Psoas muscle (tissue), 8 donors: ENCODE data around the gene PIGH. TPM values are rescaled to one million over a fixed set of nuclear protein-coding genes. Genes with fewer than 3 reads are reported as not detected.

Source experiments
- ATAC-seq, 4 donors: fragments of 200-7000 bp; cut with Tn5 transposase; one replicate each; pipeline ENCODE4 v1.9.1; 2020; ENCODE audit warnings: moderate library complexity in 3 of 4, mild to moderate bottlenecking in 2 of 4
- DNase-seq, 2 donors: peaks; one replicate each; pipeline ENCODE4 v3.0.0-alpha.2; 2020
- H3K27ac ChIP-seq: fragments of 200-600 bp; one replicate; pipeline ENCODE4 v1.8.0; 2022
- H3K27me3 ChIP-seq, 3 donors: fragments of 200-600 bp in 1 of 3; one replicate each; pipeline versions ENCODE4 v1.6.1 to v1.8.0; 2013 to 2022; ENCODE audit warnings: low read length in 2 of 3, mild to moderate bottlenecking in 2 of 3, moderate library complexity in 1 of 3; ENCODE audit not compliant: insufficient read depth in 3 of 3
- H3K36me3 ChIP-seq, 2 donors: fragments of 200-600 bp in 1 of 2; one replicate each; pipeline versions ENCODE4 v1.6.1 to v1.8.0; 2013 to 2022; ENCODE audit warnings: low read depth in 1 of 2, mild to moderate bottlenecking in 1 of 2, moderate library complexity in 1 of 2; ENCODE audit not compliant: insufficient read depth in 1 of 2
- H3K4me1 ChIP-seq: fragments of 200-600 bp; one replicate; pipeline ENCODE4 v1.8.0; 2022
- H3K4me3 ChIP-seq: fragments of 200-600 bp; one replicate; pipeline ENCODE4 v1.8.0; 2022; ENCODE audit warnings: mild to moderate bottlenecking
- H3K9me3 ChIP-seq: fragments of 200-600 bp; one replicate; pipeline ENCODE4 v1.8.0; 2022
- WGBS, 3 donors: extraction: QIAGEN DNeasy Blood & Tissue Kit; methylation state at CpG; one replicate each; pipeline versions ENCODE4 v1.1.6 to v1.1.7; 2013; 5-methylcytosine and 5-hydroxymethylcytosine counted together
- intact Hi-C, 2 donors: fragments of 100-400 bp; cut with DNase I; formaldehyde crosslinking; loops; one replicate each; pipeline versions ENCODE4 v1.11.0 to v1.14.2; 2022
- long read RNA-seq, 2 donors: library from polyadenylated mRNA; unstranded; transcript quantifications; one replicate each; pipeline ENCODE4 v2.0.0, GENCODE V29; 2021
- polyA plus RNA-seq, 3 donors: library from polyadenylated mRNA; stranded (reverse); fragments of 200-250 nt; gene quantifications; one replicate each; pipeline ENCODE4 v1.2.3, GENCODE V29; 2013
- total RNA-seq, 4 donors: library from RNA; stranded (reverse); fragmentation: NEBNext Ultra II Directional in 2 of 4; extraction: Animal tissue kit (Norgen Biotek cat#: 25700) in 2 of 4; gene quantifications; one replicate each; pipeline versions ENCODE4 v1.2.1 to v1.2.4, GENCODE V29; 2021 to 2023
- TF ChIP-seq, protein P1 (sequence below): fragments of 200-600 bp; IDR thresholded peaks from one replicate; pipeline ENCODE4 v1.8.0; 2022; ENCODE audit warnings: antibody characterized with exemption
- donor health status: healthy with polysubstance abuse.
- donor health status: DM: no; HTN: no; CAD: no; lungs with moderate emphysema.
- donor health status: Bipolar disorder and iron deficiency.
- donor health status: healthy.
- donor health status: DM: yes; HTN: yes; CAD: no.
- donor health status: DM: no; HTN: no; CAD: no.
- donor health status: DM: no; HTN: no; CAD: no.
- donor health status: DM: yes; HTN: yes; CAD: no.

The PIGH gene, protein sequence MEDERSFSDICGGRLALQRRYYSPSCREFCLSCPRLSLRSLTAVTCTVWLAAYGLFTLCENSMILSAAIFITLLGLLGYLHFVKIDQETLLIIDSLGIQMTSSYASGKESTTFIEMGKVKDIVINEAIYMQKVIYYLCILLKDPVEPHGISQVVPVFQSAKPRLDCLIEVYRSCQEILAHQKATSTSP
- total RNA-seq (10 to 100 TPM; 12.3 to 25.2 (median 18.0) TPM), polyA plus RNA-seq (10 to 100 TPM; 32.3 to 50.6 (median 45.1) TPM)
- long read RNA-seq, donor 1, transcript PIGH-201 (4 exons, 1,420 nt), result major isoform, 7 of 8 reads
- long read RNA-seq, donor 1, partial matches to known transcripts, result 0 of 8 reads
- long read RNA-seq, donor 1, other reads (novel, unspliced or antisense), result 1 of 8 reads
- long read RNA-seq, donor 2, transcript PIGH-201 (4 exons, 1,420 nt), result major isoform, 43 of 50 reads
- long read RNA-seq, donor 2, partial matches to known transcripts, result 1 of 50 reads
- long read RNA-seq, donor 2, other reads (novel, unspliced or antisense), result 1 of 50 reads

DNA sequence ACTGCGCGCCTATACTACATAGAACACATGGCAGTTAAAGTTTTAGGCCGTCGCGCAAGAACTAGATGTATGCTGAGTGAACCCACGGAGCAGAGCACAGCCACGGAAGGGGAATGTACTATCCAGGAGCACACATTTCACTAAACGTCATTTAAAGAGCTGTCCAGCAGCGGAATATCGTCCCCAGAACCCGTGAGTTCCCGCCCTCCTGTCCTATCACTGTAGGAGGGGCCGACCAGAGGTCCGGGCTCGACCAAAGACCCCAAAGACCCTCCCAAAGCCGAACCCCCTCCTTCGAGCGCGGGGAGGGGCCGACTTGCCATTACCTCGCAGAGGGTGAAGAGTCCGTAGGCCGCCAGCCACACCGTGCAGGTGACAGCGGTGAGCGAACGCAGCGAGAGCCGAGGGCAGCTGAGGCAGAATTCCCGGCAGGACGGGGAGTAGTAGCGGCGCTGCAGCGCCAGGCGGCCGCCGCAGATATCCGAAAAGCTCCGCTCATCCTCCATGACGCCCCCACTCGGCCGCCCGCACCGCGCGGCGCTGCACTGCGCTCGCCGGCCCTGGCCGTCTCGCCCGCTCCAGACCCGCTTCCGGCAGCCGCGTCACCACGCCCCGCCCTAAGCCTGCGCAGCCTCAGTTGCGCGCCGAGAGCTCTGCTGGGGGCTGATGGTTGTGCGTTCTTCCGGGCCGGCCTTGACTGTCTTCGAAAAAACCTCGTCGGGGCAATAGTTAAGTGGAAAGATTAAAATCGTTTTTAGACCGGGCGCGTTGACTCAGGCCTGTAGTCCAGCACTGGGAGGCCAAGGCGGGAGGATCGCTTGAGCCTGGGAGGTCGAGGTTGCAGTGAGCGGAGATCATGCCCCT is at the start of gene PIGH:
Gene PIGH (minus strand): TSS at position 571 of the 864 bp plus-strand sequence. CDS start 65 bp downstream, at position 506.
- ATAC-seq (peak; percentile 99), DNase-seq (peak; percentile 92 to 95)
- 3 to 4% (median 3%) methylated on average over 75 to 77 of the region's 77 CpGs for WGBS, 3 donors
- Histone ChIP-seq H3K36me3 (peaks cover 0 to 7% of the 10 kb centered on the region in 2 donors), H3K9me3 (no peaks in the 10 kb centered on the region), H3K4me3 (peak within 1 kb of the TSS; percentile 95), H3K4me1 (peaks cover 5% of the 10 kb centered on the region), H3K27me3 (no peaks in the 10 kb centered on the region), H3K27ac (peak within 1 kb of the TSS; percentile 93)
- TF ChIP-seq, protein P1, sequence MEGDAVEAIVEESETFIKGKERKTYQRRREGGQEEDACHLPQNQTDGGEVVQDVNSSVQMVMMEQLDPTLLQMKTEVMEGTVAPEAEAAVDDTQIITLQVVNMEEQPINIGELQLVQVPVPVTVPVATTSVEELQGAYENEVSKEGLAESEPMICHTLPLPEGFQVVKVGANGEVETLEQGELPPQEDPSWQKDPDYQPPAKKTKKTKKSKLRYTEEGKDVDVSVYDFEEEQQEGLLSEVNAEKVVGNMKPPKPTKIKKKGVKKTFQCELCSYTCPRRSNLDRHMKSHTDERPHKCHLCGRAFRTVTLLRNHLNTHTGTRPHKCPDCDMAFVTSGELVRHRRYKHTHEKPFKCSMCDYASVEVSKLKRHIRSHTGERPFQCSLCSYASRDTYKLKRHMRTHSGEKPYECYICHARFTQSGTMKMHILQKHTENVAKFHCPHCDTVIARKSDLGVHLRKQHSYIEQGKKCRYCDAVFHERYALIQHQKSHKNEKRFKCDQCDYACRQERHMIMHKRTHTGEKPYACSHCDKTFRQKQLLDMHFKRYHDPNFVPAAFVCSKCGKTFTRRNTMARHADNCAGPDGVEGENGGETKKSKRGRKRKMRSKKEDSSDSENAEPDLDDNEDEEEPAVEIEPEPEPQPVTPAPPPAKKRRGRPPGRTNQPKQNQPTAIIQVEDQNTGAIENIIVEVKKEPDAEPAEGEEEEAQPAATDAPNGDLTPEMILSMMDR, result peak; percentile 63
- intact Hi-C loops, result no loop called here

- WGBS, 3 donors, result 54 to 75% (median 59%) methylated on average over 3 of the region's 3 CpGs
- Histone ChIP-seq H3K4me3 (no peak overlapping the region), H3K9me3 (no peaks in the 10 kb centered on the region), H3K27me3 (no peaks in the 10 kb centered on the region), H3K4me1 (no peaks in the 10 kb centered on the region), H3K27ac (peak overlapping the region; percentile 71), H3K36me3 (peaks cover 23 to 48% of the 10 kb centered on the region in 2 donors)
- no peak for ATAC-seq
- DNase-seq, result no peak
- TF ChIP-seq, protein P1, result no peak
- intact Hi-C loops, result no loop called here
Observed at GRCh38 chr14:67646131-67646530, 46.1 kb upstream of the PIGH start.

GRCh38 chr14:67645414-67645813 is 45.3 kb upstream of the PIGH start:
- intact Hi-C loops, result no loop called here
- DNase-seq (no peak), ATAC-seq (peak in 2 of 4 donors; percentile 4 to 5)
- no peaks in the 10 kb centered on the region for H3K27me3 ChIP-seq
- no peaks in the 10 kb centered on the region for H3K4me1 ChIP-seq
- H3K9me3 ChIP-seq, result no peaks in the 10 kb centered on the region
- H3K36me3 ChIP-seq, result peaks cover 22 to 41% of the 10 kb centered on the region in 2 donors
- TF ChIP-seq, protein P1, result no peak
- peak overlapping the region; percentile 71 for H3K27ac ChIP-seq
- 45 to 70% (median 56%) methylated on average over 5 of the region's 5 CpGs for WGBS, 3 donors
- no peak overlapping the region for H3K4me3 ChIP-seq

DNA sequence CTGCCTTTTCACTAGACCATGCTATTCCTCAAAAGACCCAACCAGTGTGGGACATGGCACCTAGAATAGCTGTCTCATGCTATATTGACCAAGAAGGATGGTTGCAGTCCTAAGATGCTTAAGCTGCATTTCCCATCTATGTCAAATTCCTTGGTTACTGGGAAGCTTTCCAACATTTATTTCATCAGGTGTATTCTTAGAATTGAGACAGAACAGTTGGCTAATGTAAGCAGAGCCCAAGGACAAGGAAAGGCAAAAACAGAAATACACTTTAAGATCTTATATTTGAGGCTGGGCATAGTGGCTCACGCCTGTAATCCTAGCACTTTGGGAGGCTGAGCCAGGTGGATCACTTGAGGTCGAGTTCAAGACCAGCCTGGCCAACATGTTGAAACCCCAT is 44.4 kb upstream of the PIGH start:
- TF ChIP-seq, protein P1, result no peak
- ATAC-seq (peak; percentile 92 to 94 (median 92)), DNase-seq (no peak)
- H3K27me3 ChIP-seq, result no peaks in the 10 kb centered on the region
- H3K4me1 ChIP-seq, result no peaks in the 10 kb centered on the region
- WGBS, 3 donors, result 30 to 52% (median 32%) methylated on average over 2 of the region's 2 CpGs
- H3K27ac ChIP-seq, result peak overlapping the region; percentile 71
- peaks cover 15 to 31% of the 10 kb centered on the region in 2 donors for H3K36me3 ChIP-seq
- intact Hi-C loops, result no loop called here
- no peaks in the 10 kb centered on the region for H3K9me3 ChIP-seq
- H3K4me3 ChIP-seq, result no peak overlapping the region
